Non-pigmented ciliary epithelial cell (primary cell): ENCODE measurements around the gene RALGPS2.
A peak's percentile ranks its signal among the peaks of the same experiment; 100 is the strongest.
"Not testable (repeated sequence)": the region's sequence is repeated elsewhere in the genome, so short reads cannot be mapped to it uniquely, and the experiment has no call there.

Experiments
- DNase-seq: peaks from one replicate; pipeline ENCODE4 v3.0.0-alpha.2; 2010; ENCODE audit warnings: low read depth

The RALGPS2 gene

DNA sequence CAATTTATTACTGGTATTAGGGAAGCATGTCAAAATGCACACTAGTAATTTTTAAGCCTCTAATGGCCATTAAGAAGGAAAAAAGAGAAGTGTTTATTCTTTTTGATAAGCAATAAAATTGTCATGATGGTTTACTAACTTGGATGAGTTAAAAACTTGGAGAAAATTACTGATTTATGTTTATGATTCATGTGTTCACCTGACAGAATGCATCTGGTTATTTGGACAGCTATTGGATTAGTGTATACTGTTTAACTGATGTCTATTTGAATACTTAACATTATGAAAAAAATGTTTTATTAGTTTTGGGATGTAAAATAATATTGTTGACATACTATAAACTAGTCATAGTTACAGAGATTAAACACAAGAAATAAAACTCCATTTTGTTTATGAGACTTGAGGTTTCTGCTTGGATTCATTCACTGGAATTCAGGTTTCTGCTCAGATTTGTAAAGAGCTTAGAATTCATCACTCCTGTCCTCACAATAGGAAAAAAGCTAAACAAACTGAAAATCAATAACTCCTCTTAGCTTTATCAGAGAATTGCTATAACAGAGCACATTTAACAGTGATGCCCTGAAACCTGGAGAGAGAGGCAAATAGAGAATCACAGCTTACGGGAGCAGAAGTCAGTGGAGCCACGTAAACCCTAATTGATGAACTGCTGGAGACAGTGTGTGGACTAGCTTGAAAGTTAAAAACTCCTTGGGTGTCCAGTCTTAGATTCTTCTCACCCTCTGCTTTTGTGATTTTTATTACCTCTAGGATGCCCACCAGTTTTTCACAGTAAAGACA, 56.7 kb downstream of the RALGPS2 start:
- DNase-seq = no peak

DNA sequence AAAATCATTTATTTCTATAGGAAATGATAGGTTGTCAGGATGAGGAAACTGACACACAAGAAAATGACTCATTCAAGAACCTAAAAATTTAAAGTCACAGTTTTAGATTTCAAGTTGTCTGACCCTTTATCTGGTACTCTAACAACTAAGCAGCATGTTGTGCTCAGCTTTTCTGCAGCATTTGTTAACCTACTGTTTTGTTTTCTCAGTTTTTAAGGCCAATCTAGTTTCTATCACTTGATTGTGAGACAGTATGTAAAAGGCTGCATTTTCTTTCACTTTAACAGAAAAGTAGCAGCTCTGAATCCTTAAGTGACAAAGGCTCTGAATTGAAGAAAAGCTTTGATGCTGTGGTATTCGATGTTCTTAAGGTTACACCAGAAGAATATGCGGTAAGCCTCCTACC, 59.1 kb downstream of the RALGPS2 start:
- no peak for DNase-seq

DNA sequence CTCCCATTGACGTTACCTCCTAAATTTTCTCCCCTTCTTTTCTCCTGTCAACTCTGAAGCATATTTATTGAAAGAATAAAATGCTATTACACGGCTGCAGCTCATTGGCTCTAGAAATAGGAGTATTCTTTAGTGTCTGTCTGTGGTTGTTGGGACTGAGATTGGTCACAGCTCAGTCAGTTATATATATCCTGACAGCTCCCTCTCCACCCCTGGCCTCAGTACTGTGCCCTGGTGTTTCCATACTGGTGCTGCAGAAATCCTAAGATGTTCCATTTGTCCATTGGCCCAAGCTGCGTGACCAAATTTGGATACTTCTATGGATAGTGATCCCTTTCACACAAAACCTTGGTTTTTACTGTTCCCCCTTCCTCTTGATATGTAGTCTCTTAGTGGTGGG, 67.3 kb downstream of the RALGPS2 start:
- no peak for DNase-seq

GRCh38 chr1:178796013-178796412, 71.0 kb downstream of the RALGPS2 start:
- no peak for DNase-seq

- no peak for DNase-seq
Observed at GRCh38 chr1:178797590-178797989, 72.5 kb downstream of the RALGPS2 start.

DNA sequence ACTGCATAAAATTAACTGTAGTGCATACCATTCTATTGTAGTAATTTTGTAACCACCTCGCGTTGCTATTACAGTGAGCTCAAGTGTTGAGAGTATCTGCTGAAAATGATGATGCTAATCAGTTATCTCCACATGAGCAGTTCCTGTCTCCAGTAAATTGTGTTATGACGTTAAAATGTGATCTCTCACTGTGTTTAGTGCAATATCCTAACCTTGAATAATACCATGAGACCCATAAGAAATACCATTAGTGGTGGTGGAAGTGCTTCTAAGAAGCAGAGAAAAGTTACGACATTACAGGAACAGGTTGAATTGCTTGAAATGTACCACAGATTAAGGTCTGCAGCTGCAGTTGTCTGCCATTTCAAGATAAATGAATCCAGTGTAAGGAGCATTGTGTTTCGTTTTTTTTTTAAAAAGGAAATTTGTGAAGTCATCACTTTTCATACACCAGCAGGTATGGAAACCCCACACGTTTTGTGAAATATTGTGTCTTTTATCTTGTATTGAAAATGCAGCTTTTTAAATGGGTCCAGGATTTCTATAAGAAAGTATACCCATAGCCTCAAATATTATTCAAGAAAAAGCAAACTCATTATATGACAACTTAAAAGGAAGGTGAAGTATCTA, 73.3 kb downstream of the RALGPS2 start:
- DNase-seq = no peak

DNA sequence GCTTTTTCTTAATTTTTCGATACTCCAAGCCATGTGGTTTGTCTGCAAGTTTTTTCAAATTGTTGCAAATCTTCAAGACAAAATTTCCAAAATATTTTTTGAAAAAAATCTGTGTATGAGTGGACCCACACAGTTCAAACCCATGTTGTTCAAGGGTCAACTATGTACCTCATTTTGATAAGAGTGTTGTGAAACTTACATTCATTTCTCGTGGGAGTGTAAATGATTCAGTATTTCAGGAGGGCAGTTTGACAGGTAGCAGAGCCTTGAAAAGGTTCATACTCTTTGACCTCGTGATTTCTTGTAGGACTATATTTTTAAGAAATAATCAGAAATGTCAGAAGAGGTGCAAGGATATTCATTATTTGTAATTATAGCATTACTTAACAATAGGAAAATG, 77.8 kb downstream of the RALGPS2 start:
- DNase-seq = no peak

DNA sequence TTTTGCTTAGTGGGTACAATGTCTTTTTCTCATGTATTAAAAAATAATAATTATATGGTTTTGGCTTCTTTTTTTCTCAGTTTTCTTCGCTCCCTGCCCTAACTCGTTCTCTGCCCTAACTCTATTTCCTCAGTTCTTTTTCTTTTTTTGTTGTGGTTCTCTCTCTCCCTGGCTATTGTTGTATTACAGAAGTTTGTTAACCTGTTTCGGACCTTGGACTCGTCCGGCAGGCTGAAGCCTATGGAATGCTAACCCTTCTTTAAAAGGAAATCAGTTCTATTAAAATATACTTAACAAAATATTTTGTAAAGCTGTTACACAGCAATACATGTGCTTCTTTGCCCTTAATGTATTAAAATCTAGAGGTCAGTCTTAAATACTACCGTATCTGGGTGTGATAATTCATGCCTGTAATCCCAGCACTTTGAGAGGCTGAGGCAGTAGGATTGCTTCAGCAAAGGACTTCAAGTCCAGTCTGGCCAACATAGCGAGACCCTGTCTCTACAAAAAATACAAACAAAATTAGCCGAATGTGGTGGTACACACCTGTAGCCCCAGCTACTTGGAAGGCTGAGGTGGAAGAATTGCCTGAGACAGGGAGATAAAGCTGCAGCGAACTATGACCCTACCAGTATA, 81.7 kb downstream of the RALGPS2 start:
- no peak for DNase-seq

- DNase-seq = no peak
Observed at GRCh38 chr1:178808529-178808928, 83.5 kb downstream of the RALGPS2 start.

DNA sequence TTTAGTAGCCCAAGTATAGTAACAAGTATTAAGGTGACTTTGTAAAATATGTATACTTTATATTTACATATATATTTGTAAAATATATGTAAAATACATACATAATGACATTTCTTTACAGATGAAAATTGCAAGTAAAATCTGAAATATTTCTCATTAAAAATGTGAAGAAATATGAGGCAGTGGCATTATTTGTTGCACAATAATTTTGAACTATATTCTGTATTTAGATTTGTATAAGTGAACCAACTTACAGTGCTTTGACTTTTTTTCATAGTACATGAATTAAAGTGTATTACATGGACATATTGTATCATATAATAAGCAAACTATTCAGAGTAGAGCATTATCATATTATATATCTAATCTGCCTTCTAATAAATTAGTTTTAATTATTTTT, 85.5 kb downstream of the RALGPS2 start:
- DNase-seq = no peak

GRCh38 chr1:178818416-178818815, 93.4 kb downstream of the RALGPS2 start:
- peak; percentile 17 for DNase-seq

GRCh38 chr1:178819123-178819522, 94.1 kb downstream of the RALGPS2 start:
- no peak for DNase-seq

DNA sequence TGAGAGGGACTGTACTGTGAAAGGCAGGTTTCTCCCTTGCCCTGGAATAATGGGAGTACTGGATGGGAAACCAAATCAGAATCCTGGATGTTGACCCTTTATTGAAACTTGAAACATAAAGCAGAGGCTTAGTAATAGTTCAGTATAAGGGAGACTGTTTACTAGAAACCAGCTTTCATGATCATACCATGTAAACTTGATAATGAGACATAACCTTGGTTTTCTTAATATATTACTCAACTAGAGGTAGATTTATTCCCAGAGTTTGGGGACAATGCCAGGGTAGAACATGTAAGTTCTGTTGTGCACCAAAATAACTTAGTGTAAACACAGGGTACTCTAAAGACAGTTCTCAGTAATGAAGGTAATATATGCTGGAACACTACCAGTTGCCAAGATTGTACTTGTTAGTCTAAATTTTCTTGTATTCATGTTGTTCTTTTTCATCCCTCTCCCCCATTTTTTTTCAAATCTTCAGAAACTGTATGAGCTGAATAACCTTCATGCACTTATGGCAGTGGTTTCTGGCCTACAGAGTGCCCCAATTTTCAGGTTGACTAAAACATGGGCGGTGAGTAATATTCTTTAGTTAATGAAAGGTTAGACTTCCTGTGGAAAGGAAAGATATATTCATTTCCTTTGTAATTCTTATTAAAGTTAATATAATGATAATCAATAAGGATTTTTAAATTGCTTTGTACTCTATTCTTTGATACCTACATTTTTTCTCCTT, 96.3 kb downstream of the RALGPS2 start:
- DNase-seq = no peak

GRCh38 chr1:178825167-178825566, 100.1 kb downstream of the RALGPS2 start:
- DNase-seq = no peak

DNA sequence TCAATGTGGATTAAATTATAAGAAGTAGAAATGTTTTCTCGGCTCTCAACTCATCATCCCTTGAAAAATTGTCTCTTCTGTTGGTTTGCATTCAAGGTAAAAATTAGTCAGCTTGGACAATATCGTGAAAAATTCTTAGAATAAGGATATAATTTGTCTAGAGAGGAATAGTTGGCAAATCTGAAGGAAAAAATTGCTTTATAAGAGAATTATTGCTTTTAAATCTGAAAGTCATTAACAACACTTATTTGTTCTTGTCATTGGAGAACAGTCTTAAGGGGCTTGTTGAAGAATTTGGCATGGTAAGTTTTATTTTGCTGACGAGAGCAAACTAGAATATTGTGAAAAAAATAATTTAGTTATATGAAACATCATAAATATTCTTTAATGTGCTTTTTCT, 119.4 kb downstream of the RALGPS2 start:
- DNase-seq = no peak

- DNase-seq = no peak
Observed at GRCh38 chr1:178846306-178846705, 121.3 kb downstream of the RALGPS2 start.

DNA sequence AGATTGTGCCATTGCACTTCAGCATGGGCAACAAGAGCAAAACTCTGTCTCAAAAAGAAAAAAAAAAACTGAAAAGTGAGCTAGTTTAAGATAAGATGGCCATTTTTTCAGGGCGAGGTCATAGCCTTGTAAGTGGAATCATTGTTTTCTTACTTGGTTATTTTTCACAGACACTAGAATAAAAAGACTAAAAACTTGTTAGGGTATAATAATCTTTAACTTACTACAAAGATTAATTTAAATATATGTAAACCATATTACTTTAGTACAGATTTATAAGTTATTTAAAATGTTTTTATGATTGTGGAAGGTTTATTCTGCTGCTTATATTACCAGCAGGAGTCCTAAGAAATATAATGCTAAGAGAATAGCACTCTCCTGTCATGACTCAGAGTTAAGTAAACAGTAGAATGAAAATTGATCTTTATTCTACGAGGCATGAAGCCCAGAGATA, 122.4 kb downstream of the RALGPS2 start:
- peak; percentile 50 for DNase-seq

DNA sequence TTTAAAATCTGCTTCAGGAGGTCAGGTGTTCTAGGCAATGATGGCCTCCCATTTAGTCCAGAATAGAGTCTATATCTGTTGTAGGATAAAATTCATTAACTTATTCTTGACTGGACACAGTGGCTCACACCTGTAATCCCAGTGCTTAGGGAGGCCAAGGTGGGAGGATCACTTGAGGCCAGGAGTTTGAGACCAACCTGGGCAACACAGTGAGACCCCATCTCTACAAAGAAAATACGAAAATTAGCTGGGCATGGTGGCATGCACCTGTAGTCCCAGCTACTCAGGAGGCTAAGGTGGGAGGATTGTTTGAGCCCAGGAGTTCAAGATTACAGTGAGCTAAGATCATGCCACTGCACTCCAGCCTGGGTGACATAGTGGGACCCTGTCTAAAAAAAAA, 122.9 kb downstream of the RALGPS2 start:
- DNase-seq = not testable (repeated sequence)

DNA sequence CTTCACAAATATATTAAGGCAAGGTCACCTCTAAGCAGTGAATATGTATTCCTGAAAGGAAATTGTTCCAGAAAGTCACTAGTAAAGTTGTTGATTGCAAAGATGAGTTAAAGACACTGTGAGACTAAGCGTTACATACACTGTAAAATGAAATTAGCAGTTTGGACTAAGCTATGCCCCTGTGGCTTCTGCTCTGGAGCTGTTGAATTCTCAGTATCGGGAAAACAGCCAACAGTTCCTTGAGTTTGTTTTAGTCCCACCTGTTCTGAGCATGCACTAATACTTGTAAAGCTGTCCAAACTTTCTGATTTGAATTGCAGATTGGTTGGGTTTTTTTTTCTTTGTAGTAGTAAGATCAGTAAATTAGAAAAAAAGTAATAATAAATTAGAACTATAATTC, 124.9 kb downstream of the RALGPS2 start:
- no peak for DNase-seq

- DNase-seq = no peak
Observed at GRCh38 chr1:178857126-178857525, 132.1 kb downstream of the RALGPS2 start.

DNA sequence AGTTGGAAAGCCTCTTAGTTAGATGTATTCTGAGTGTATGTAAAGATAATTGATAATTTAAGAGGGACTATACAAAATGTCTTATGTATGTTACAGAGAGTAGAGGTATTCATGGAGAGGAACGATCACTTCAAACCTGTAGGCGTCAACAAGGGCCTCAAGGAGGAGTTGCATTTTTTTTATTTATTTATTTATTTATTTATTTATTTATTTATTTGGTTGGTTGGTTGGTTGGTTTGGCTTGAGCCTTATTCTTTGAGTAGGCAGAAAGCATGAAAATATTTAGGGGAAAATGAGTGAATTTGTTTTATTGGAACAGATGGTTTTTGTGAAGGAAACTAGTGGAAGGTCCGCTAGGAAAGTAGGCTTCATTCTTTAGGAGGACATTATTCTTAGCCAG, 137.4 kb downstream of the RALGPS2 start:
- DNase-seq = no peak

- DNase-seq = no peak
Observed at GRCh38 chr1:178862864-178863263, 137.8 kb downstream of the RALGPS2 start.

GRCh38 chr1:178864326-178864725, 139.3 kb downstream of the RALGPS2 start:
- no peak for DNase-seq
